Middle frontal gyrus (tissue), 1 donor: ENCODE measurements around the gene WDPCP.
"Not testable (repeated sequence)": the region's sequence is repeated elsewhere in the genome, so short reads cannot be mapped to it uniquely, and the experiment has no call there.

ENCODE experiments used
- DNase-seq: peaks from one replicate; pipeline ENCODE4 v3.0.0-alpha.2; 2015; ENCODE audit warnings: low spot score; ENCODE audit errors: extremely low spot score

Gene WDPCP, protein sequence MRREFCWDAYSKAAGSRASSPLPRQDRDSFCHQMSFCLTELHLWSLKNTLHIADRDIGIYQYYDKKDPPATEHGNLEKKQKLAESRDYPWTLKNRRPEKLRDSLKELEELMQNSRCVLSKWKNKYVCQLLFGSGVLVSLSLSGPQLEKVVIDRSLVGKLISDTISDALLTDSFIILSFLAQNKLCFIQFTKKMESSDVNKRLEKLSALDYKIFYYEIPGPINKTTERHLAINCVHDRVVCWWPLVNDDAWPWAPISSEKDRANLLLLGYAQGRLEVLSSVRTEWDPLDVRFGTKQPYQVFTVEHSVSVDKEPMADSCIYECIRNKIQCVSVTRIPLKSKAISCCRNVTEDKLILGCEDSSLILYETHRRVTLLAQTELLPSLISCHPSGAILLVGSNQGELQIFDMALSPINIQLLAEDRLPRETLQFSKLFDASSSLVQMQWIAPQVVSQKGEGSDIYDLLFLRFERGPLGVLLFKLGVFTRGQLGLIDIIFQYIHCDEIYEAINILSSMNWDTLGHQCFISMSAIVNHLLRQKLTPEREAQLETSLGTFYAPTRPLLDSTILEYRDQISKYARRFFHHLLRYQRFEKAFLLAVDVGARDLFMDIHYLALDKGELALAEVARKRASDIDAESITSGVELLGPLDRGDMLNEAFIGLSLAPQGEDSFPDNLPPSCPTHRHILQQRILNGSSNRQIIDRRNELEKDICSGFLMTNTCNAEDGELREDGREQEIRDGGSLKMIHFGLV

DNA sequence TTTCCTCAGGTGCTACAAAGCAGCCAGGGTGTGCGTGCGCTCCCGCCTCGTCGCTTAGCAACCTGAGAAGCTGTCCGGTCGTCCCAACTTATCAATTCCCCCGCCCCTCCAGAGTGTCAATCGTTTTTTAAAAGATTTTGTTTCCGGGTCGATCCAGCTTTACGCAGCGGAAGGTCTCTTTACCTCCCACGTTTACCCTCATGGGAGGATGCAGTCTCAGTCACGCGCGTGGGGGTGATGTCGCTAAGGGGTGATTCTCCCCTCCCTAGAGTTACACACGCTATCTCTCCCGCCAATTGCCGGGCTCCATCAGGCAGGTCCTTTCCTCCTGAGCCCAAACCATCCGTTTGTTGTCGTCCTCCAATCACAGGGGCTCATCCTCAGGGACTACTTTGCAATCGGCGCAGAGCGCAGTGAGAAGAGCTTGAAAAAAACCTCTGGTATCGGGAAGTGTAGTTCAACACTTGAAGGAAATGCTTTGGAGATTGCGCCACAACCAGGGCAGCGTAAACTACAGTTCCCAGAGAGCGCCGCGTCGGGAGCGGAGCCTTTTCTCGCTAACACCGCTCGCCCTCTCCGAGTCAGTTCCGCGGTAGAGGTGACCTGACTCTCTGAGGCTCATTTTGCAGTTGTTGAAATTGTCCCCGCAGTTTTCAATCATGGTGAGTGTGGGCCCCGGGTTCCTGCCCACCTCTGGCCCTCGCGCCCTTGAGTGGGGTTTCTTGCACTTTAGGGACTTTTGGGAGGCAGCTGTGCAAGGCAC lies at the start of gene WDPCP, which contains the start of gene MDH1:
TSS of gene WDPCP (minus strand) at position 93 of the 763 bp plus-strand sequence. CDS start 206 bp downstream, outside the sequence.
TSS of gene MDH1 (plus strand) at position 579 of the 763 bp plus-strand sequence. CDS start at position 660, 81 bp downstream.
- DNase-seq = peak; percentile 99

- no peak for DNase-seq
These were observed 44.1 kb upstream of the WDPCP start for GRCh38 chr2:63632382-63632781.

- no peak for DNase-seq
These were observed 43.2 kb upstream of the WDPCP start for GRCh38 chr2:63631501-63631900.

GRCh38 chr2:63628403-63628942 lies 40.2 kb upstream of the WDPCP start:
- DNase-seq = no peak

DNA sequence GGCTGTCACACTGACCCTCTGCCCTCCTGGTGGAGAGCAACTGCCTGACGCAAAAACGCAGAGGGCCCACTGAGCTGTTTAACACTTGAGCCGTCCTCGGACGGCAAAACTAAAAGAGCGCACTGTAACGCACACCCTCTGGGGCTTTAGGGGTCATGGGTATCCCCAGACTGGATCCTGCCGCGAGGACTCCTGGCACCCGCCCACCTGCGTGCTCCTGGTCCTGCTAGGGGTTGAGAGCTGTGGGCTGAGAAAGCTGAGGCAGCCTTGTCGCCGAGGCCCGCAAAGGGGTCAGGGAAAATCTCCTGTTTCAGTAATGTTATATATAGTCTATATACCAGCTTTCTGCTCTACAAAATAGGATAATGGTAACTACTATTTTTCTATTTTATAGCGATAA lies 39.6 kb upstream of the WDPCP start:
- DNase-seq = no peak

DNA sequence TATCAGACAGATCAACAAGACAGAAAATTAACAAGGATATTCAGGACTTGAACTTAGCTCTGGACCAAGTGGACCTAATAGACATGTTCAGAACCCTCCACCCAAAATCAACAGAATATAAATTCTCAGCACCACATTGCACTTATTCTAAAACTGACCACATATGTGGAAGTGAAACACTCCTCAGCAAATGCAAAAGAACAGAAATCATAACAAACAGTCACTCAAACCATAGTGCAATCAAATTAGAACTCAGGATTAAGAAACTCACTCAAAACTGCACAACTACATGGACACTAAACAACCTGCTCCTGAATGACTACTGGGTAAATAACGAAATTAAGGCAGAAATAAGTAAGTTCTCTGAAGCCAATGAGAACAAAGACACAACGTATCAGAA lies 35.5 kb upstream of the WDPCP start:
- DNase-seq = not testable (repeated sequence)

DNA sequence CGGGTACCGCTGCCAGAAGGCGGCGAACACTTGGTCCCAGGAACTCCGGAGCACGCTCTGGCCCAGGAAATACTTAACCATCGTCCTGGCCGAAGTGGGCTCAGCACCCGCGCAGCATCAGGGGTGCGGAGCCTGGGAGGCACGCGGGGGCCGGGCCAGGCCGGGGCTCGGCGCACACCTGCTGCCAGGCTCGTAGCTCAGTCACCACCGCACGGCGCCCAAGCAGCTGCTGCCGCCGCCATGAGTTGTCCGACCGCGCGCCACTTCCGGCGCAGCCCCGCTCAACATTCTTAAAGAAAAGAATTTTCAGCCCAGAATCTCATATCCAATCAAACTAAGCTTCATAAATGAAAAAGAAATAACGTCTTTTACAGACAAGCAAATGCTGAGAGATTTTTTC lies 34.5 kb upstream of the WDPCP start:
- no peak for DNase-seq

- DNase-seq = no peak
These were observed 31.1 kb upstream of the WDPCP start for GRCh38 chr2:63619328-63619727.

DNA sequence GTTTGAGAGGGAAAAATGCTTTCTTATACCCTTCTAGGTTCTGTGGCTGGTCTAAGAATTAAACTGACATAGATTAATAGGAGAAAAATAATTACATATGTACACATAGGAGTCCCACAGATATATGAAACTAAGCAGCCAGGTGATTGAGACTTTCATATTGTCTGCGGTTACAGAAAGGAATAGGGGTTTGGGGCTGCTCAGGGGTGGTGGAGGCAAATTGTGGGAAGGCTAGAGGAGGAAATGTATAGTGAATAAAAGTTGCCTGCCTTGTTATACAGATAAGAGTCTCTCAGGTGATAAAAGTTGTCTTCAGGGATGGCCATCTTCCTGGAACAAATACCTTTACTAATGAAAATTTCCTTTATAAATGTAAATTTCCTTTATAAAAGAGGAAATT lies 29.1 kb upstream of the WDPCP start:
- DNase-seq = no peak

- no peak for DNase-seq
These were observed 27.0 kb upstream of the WDPCP start for GRCh38 chr2:63614983-63615945.

GRCh38 chr2:63614448-63614968 lies 26.2 kb upstream of the WDPCP start:
- DNase-seq = no peak

GRCh38 chr2:63613391-63613901 lies 25.2 kb upstream of the WDPCP start:
- DNase-seq = no peak

- no peak for DNase-seq
These were observed 22.2 kb upstream of the WDPCP start for GRCh38 chr2:63610525-63610924.

DNA sequence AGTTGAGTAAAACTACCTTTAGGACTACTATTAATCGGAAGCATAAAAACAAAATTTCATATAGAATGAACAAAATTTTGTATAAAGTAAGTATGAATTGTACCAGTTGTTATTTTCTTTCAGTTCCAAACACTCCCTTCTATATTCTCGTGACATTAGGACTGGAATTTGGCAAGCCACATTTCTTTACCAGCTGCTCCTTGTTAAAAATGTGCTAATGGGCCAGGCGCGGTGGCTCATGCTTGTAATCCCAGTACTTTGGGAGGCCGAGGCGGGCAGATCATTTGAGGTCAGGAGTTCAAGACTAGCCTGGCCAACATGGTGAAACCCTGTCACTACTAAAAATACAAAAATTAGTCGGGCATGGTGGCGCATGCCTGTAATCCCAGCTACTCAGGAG lies 20.6 kb upstream of the WDPCP start:
- DNase-seq = not testable (repeated sequence)

- no peak for DNase-seq
These were observed 16.4 kb upstream of the WDPCP start for GRCh38 chr2:63604666-63605065.

- no peak for DNase-seq
These were observed 12.7 kb upstream of the WDPCP start for GRCh38 chr2:63600881-63601460.

DNA sequence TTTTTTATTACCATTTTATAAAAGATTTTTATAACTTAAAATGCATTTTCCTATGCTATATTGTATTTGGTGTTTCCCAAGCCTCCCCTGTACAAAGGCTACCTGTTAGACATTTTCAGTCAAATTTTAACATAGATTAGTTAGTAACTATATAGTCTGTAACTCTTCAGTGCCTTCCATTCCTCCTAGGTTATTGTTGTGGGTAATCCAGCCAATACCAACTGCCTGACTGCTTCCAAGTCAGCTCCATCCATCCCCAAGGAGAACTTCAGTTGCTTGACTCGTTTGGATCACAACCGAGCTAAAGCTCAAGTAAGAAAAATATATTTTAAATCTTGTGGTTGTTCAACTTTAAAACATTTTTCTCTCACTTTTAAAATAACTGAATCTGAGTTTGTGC lies 10.7 kb upstream of the WDPCP start:
- DNase-seq = no peak

DNA sequence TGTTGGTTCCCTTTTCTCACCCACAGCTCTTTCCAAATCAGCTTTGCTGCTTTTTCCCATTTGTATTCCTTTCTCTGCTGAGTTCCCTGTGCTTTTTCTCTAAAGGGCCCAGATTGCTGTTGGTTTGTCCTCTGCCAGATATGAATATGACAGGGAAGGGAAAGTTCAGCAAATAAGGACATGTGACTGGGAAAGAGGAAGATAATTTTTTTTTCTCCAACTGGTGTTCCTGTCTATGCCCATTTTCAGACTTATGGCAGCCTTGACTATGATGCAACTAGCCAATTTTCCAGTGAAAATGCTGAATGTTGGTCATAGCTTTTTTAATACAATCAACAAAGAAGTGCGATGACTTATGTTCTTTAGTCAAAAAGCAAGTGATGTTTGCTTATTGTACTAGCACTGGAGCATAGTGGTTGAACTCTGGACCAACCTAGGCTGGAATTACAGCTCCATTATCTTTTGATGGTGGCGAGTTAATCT lies 8.2 kb upstream of the WDPCP start:
- DNase-seq = no peak

- DNase-seq = no peak
These were observed 6.4 kb upstream of the WDPCP start for GRCh38 chr2:63594660-63595059.
